ENCODE data around the gene KANK3.
"Not testable (repeated sequence)": the region's sequence is repeated elsewhere in the genome, so short reads cannot be mapped to it uniquely, and the experiment has no call there.

The KANK3 gene

GRCh38 chr19:8342684-8343482, at the start of gene KANK3:
Gene KANK3, minus strand, starts transcription at chr19:8343262. Its CDS starts 5,434 bp downstream, at chr19:8337828.
- peak; percentile 95 for DNase-seq (ENCODE audit: low read depth)

GRCh38 chr19:8392017-8392591, 49.0 kb upstream of the KANK3 start:
- DNase-seq (ENCODE audit: low read depth), result no peak

- no peak for DNase-seq (ENCODE audit: low read depth)
Measured at GRCh38 chr19:8391198-8392016, 48.3 kb upstream of the KANK3 start.

GRCh38 chr19:8390617-8390981, 47.5 kb upstream of the KANK3 start:
- peak; percentile 89 for DNase-seq (ENCODE audit: low read depth)

GRCh38 chr19:8389891-8390616, 47.0 kb upstream of the KANK3 start, which contains the start of gene RAB11B:
Gene RAB11B, plus strand, starts transcription at chr19:8390360. Its CDS starts 57 bp downstream, at chr19:8390417.
- peak; percentile 100 for DNase-seq (ENCODE audit: low read depth)

- DNase-seq (ENCODE audit: low read depth), result no peak
Measured at GRCh38 chr19:8388612-8388958, 45.5 kb upstream of the KANK3 start.

- DNase-seq (ENCODE audit: low read depth), result no peak
Measured at GRCh38 chr19:8387688-8388611, 44.9 kb upstream of the KANK3 start.

- DNase-seq (ENCODE audit: low read depth), result no peak
Measured at GRCh38 chr19:8386990-8387389, 43.9 kb upstream of the KANK3 start.

GRCh38 chr19:8386419-8386818, 43.4 kb upstream of the KANK3 start:
- not testable (repeated sequence) for DNase-seq (ENCODE audit: low read depth)

GRCh38 chr19:8385566-8385965, 42.5 kb upstream of the KANK3 start:
- DNase-seq (ENCODE audit: low read depth), result not testable (repeated sequence)

GRCh38 chr19:8385103-8385502, 42.0 kb upstream of the KANK3 start:
- not testable (repeated sequence) for DNase-seq (ENCODE audit: low read depth)

GRCh38 chr19:8384569-8384968, 41.5 kb upstream of the KANK3 start:
- DNase-seq (ENCODE audit: low read depth), result not testable (repeated sequence)

GRCh38 chr19:8379156-8379891, 36.3 kb upstream of the KANK3 start:
- not testable (repeated sequence) for DNase-seq (ENCODE audit: low read depth)

GRCh38 chr19:8377598-8377997, 34.5 kb upstream of the KANK3 start:
- DNase-seq (ENCODE audit: low read depth), result no peak

GRCh38 chr19:8376373-8376974, 33.4 kb upstream of the KANK3 start:
- DNase-seq (ENCODE audit: low read depth), result not testable (repeated sequence)

GRCh38 chr19:8375766-8376165, 32.7 kb upstream of the KANK3 start:
- not testable (repeated sequence) for DNase-seq (ENCODE audit: low read depth)

GRCh38 chr19:8373867-8374813, 31.1 kb upstream of the KANK3 start:
- DNase-seq (ENCODE audit: low read depth), result no peak

GRCh38 chr19:8371011-8371804, 28.1 kb upstream of the KANK3 start:
- no peak for DNase-seq (ENCODE audit: low read depth)
